Measurements from ENCODE around the gene IFNL1. TPM values are rescaled to one million over a fixed set of nuclear protein-coding genes. Genes with fewer than 3 reads are reported as not detected.

IFNL1 gene
- total RNA-seq, 1 experiment from 2014 or later, result 0.57 TPM

DNA sequence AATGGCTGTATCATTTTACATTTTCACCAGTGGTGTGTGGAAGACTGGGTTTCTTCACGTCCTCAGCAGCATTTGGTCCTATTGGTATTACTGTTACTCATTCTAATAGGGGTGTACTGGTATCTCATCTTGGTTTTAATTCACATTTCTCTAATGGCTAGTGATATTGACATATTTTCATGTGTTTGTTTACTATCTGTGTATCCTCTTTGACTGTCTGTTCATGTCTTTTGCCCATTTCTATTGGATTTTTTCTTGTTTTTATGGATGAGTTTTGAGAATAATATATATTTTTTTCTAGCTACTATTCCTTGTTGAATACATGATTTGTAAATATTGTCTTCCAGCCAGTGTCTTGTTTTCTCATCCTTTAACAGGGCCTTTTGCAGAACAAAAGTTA is 14.2 kb upstream of the IFNL1 start:
- no peak for DNase-seq (ENCODE audit: low read depth, low spot score)
- no peaks in the 10 kb centered on the region for H3K4me1 ChIP-seq (ENCODE audit: control insufficient read depth, insufficient read depth, low read length)
- in situ Hi-C loops (cut with HindIII; ENCODE audit: low pct_unique_long_range_greater_than_20kb, low sequenced_read_pairs), result loop anchor here (10.0 kb wide), 2 partner anchors 663 to 737 kb away; no protein-coding TSS in a partner anchor
- H3K27me3 ChIP-seq (ENCODE audit: control insufficient read depth, insufficient read depth, low read length), result peaks cover 26% of the 10 kb centered on the region
- H3K36me3 ChIP-seq (ENCODE audit: control insufficient read depth, insufficient read depth, low read length), result no peaks in the 10 kb centered on the region
- H3K27ac ChIP-seq (ENCODE audit: low read length), result no peak overlapping the region
- no peak overlapping the region for H3K4me3 ChIP-seq (ENCODE audit: low read depth in 2 of 2, low read length in 2 of 2)
- ChIA-PET POLR2A (interaction anchor here (0.6 to 1.0 kb wide), 3 partner anchors 15 to 127 kb away, joined by 3 to 4 read pairs (median 3); no protein-coding TSS in a partner anchor), CTCF (interaction anchor here (0.6 to 0.7 kb wide), 3 partner anchors 15 to 218 kb away, joined by 3 to 4 read pairs (median 3); no protein-coding TSS in a partner anchor)
- H3K9me3 ChIP-seq (ENCODE audit: control insufficient read depth, insufficient read depth, low read depth, low read length), result peaks cover 13% of the 10 kb centered on the region; the same call in 1 of the 2 replicates
- TF ChIP-seq SIN3A (IDR thresholded peaks at IDR 0.05; ENCODE audit: borderline replicate concordance, insufficient read depth, low read depth, low read length) (no peak), POLR2AphosphoS5 (IDR thresholded peaks at IDR 0.05; ENCODE audit: low read depth, low read length) (no peak)
- TF ChIP-seq, protein P1, sequence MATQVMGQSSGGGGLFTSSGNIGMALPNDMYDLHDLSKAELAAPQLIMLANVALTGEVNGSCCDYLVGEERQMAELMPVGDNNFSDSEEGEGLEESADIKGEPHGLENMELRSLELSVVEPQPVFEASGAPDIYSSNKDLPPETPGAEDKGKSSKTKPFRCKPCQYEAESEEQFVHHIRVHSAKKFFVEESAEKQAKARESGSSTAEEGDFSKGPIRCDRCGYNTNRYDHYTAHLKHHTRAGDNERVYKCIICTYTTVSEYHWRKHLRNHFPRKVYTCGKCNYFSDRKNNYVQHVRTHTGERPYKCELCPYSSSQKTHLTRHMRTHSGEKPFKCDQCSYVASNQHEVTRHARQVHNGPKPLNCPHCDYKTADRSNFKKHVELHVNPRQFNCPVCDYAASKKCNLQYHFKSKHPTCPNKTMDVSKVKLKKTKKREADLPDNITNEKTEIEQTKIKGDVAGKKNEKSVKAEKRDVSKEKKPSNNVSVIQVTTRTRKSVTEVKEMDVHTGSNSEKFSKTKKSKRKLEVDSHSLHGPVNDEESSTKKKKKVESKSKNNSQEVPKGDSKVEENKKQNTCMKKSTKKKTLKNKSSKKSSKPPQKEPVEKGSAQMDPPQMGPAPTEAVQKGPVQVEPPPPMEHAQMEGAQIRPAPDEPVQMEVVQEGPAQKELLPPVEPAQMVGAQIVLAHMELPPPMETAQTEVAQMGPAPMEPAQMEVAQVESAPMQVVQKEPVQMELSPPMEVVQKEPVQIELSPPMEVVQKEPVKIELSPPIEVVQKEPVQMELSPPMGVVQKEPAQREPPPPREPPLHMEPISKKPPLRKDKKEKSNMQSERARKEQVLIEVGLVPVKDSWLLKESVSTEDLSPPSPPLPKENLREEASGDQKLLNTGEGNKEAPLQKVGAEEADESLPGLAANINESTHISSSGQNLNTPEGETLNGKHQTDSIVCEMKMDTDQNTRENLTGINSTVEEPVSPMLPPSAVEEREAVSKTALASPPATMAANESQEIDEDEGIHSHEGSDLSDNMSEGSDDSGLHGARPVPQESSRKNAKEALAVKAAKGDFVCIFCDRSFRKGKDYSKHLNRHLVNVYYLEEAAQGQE (IDR thresholded peaks at IDR 0.05; ENCODE audit: insufficient read depth in 1 of 2, low read depth in 2 of 2, low read length in 1 of 2), result no peak
- intact Hi-C loops (cut with micrococcal nuclease; ENCODE audit: unreplicated experiment), result no loop called here
- no peak for ATAC-seq
- no TSS peak for BruUV-seq (replicated peaks)

DNA sequence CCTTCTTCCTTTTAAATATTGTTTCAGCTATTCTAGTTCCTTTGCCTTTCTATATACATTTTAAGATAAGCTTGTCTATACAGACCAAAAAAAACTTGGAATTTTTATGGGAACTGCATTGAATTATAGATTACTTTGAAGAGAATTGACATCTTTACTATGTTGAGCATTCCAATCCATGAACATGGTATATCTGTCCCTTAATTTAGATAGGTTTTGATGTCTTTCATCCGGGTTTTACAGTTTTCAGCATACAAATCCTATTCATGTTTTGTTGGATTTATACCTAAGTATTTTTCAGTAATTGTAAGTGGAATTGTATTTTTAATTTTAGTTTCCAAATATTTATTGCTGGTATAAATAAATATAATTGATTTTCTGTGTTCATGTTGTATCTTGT is 12.2 kb upstream of the IFNL1 start:
- no peak for ATAC-seq
- Histone ChIP-seq H3K9me3 (ENCODE audit: control insufficient read depth, insufficient read depth, low read depth, low read length) (peaks cover 13% of the 10 kb centered on the region; the same call in 1 of the 2 replicates), H3K4me1 (ENCODE audit: control insufficient read depth, insufficient read depth, low read length) (no peaks in the 10 kb centered on the region), H3K27me3 (ENCODE audit: control insufficient read depth, insufficient read depth, low read length) (peaks cover 34% of the 10 kb centered on the region), H3K27ac (ENCODE audit: low read length) (no peak overlapping the region), H3K36me3 (ENCODE audit: control insufficient read depth, insufficient read depth, low read length) (no peaks in the 10 kb centered on the region), H3K4me3 (ENCODE audit: low read depth in 2 of 2, low read length in 2 of 2) (no peak overlapping the region)
- TF ChIP-seq TCF7L2 (IDR thresholded peaks at IDR 0.05; ENCODE audit: low read depth, low read length), result no peak
- TF ChIP-seq, protein P1 (IDR thresholded peaks at IDR 0.05; ENCODE audit: insufficient read depth in 1 of 2, low read depth in 2 of 2, low read length in 1 of 2), result no peak
- TF ChIP-seq POLR2AphosphoS5 (IDR thresholded peaks at IDR 0.05; ENCODE audit: low read depth, low read length), result no peak
- TF ChIP-seq, protein P2, sequence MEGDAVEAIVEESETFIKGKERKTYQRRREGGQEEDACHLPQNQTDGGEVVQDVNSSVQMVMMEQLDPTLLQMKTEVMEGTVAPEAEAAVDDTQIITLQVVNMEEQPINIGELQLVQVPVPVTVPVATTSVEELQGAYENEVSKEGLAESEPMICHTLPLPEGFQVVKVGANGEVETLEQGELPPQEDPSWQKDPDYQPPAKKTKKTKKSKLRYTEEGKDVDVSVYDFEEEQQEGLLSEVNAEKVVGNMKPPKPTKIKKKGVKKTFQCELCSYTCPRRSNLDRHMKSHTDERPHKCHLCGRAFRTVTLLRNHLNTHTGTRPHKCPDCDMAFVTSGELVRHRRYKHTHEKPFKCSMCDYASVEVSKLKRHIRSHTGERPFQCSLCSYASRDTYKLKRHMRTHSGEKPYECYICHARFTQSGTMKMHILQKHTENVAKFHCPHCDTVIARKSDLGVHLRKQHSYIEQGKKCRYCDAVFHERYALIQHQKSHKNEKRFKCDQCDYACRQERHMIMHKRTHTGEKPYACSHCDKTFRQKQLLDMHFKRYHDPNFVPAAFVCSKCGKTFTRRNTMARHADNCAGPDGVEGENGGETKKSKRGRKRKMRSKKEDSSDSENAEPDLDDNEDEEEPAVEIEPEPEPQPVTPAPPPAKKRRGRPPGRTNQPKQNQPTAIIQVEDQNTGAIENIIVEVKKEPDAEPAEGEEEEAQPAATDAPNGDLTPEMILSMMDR (IDR thresholded peaks at IDR 0.05), result no peak
- no peak for TF ChIP-seq SIN3A (IDR thresholded peaks at IDR 0.05; ENCODE audit: borderline replicate concordance, insufficient read depth, low read depth, low read length)
- no peak for DNase-seq (ENCODE audit: low read depth, low spot score)
- intact Hi-C loops (cut with micrococcal nuclease; ENCODE audit: unreplicated experiment), result no loop called here
- in situ Hi-C loops (cut with HindIII; ENCODE audit: low pct_unique_long_range_greater_than_20kb, low sequenced_read_pairs), result loop anchor here (10.0 kb wide), 2 partner anchors 661 to 739 kb away; no protein-coding TSS in a partner anchor
- no TSS peak for BruUV-seq (replicated peaks)
- ChIA-PET CTCF (no interaction called here), POLR2A (no interaction called here)

Measured in Panc1 (cell line).